GM23248 (cell line): ENCODE data around the gene SEMA6D.

Experiments used
- EZH2 ChIP-seq: fragments of 200-600 bp; sonication (generic); IDR thresholded peaks from 2 replicates; pipeline ENCODE4 v1.6.1; 2018; ENCODE audit warnings: antibody characterized with exemption, mild to moderate bottlenecking; ENCODE audit not compliant: insufficient read depth, poor library complexity, severe bottlenecking
- EZH2phosphoT487 ChIP-seq: fragments of 200-600 bp; sonication (generic); IDR thresholded peaks from 2 replicates; pipeline ENCODE4 v1.6.1; 2018; ENCODE audit warnings: antibody characterized with exemption, moderate library complexity, mild to moderate bottlenecking, low read depth; ENCODE audit not compliant: insufficient read depth

DNA sequence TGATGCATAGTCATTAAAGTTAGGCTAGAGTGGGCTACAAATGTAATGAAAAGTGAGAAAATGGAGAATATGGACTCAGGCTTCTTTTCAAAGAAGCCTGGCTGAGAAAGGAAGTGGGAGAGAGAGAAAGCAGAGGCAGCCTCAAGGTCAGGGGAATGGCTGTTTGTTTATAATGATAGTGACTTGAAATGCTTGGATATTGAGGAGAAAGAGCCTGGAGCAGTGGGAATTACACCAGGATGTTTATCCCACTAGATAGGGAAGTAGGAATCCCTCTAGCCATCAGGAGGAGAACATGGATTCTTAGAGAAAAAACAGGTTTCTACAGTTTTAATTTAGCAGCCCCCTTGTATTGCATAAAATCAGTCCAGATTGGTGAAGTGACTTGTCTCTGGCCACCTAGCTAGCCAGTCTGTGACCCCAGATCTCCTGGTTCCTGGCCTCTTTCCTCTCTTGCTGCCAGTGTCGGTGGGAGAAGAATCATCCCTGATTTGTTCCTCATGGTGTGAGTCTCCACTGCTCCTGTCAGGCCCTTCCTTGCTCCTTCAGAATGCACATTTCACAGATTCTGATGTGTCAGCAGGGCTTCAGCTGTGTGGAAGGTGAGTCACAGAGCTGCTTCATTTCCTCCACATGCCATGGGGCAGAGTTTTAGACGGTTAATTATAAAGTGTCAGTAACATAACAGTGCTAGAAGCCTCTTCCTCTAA, 32.9 kb downstream of the SEMA6D start:
- TF ChIP-seq EZH2 = no peak
- TF ChIP-seq EZH2phosphoT487 = no peak
